ENCODE results near the gene FREM1.

Gene FREM1

DNA sequence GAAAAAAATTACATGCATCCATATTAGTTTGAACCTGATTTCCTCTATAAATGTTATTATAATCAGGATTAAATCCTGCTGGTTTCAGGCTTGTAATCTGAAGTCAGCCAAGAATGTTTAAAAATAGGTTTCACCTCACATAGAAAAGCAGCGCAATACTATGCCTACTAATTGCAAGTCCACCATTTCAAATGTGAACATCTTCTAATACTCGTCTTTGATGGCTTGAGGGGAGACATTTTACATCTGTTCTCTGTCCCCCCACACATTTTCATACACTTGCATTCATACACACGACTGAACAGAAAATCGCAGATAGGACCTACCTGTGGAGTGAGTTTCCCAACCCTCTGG is 41.8 kb downstream of the FREM1 start:
- DNase-seq = no peak

GRCh38 chr9:14866200-14866749 is 44.0 kb downstream of the FREM1 start:
- no peak for DNase-seq

- DNase-seq = no peak
Observed at GRCh38 chr9:14864309-14864708, 45.9 kb downstream of the FREM1 start.

DNA sequence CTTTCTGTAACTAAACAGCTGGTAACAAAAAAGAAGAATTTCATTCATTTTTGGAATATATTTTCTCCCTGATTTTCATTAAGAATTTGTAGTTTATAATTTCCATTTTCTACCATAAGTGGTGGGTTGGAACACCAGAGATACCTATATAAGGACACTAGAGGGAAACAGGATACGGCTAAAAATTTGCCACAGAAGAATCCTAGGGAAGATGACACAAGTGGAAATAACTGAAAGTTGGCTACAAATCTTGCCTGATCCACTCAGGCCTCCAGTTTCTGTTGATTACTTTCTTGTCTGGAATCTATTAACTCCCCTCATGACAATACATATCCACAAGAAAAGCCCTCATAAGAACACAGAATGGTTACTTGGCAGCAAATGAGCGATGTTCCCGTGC is 46.8 kb downstream of the FREM1 start:
- DNase-seq = no peak

GRCh38 chr9:14857449-14858305 is 52.6 kb downstream of the FREM1 start:
- no peak for DNase-seq

GRCh38 chr9:14849851-14850250 is 60.4 kb downstream of the FREM1 start:
- no peak for DNase-seq

- DNase-seq = no peak
Observed at GRCh38 chr9:14849296-14849695, 60.9 kb downstream of the FREM1 start.

DNA sequence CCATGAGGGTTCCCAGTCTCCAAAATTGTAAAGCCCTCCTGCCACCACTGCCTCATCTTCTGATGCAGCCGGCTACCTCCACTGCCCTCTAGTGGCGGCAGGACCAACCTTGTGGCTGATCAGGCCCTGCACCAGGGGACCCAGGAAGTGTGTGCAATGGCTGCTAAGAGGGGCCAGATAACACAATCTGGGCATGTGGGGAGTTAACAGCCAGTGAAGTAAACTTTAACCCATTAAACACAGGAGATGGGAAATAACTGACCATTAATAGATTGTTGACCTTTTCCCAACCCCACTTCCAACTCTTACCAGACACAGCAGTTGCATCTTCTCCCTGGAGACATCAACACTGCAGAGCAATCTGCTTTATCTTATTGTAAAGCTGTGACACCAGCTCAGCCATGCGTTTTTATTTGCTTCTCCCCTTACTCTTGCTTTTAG is 63.3 kb downstream of the FREM1 start:
- no peak for DNase-seq

DNA sequence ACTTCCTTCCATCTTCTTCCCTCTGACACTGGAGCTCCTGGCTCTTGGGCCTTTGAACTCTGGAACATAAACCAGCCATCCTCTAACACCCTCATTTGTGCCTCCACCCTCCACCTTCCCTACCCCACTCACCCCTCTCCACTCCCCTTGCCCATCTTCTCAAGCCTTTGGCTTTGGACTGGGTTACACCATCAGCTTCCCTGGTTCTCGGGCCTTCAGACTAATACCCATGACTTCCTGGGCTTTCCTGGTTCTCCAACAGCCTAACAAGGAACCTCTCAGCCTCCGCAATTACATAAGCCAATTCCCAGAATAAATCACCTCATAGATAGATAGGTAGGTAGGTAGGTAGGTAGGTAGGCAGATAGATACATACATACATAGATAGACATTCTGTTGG is 67.1 kb downstream of the FREM1 start:
- DNase-seq = no peak

DNA sequence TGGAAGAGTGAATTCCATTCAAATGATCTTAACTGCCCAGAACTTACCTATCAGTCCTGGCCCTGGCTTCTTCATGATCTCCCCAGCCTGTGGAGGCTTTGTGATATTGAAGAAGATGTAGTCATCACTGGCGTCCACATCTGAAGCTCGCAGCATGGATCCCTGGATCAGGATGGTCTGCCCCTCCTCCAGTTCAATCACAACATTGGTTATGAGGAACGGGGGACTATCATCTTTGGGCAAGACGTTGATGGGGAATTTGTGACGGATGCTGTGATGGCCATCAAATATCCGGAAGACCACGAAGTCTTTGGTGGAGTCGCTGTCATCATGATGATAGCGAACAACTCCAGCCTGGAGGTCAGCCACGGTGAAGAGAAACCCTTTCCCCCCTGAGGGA is 68.0 kb downstream of the FREM1 start:
- no peak for DNase-seq

- DNase-seq = no peak
Observed at GRCh38 chr9:14838701-14839100, 71.5 kb downstream of the FREM1 start.

GRCh38 chr9:14836885-14837284 is 73.3 kb downstream of the FREM1 start:
- DNase-seq = no peak

DNA sequence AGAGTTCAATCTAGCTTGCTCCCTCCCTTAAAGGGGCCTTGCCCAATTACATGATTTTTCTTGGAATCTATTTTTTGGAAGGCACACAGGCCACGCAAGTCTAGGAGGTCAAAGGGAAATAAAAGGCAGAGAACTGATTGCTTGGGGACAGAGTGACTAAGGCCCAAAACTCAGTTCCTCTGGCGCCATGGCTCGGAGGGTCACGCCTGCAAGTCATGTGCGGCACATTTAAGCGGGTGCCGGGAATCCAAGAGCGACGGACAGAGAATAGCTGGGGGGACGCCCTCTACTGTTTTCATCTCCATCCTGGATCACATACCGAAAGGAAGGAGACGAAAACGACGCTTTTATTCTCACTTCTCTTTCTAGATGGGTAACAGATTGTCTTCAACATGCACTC is 78.6 kb downstream of the FREM1 start:
- DNase-seq = no peak

DNA sequence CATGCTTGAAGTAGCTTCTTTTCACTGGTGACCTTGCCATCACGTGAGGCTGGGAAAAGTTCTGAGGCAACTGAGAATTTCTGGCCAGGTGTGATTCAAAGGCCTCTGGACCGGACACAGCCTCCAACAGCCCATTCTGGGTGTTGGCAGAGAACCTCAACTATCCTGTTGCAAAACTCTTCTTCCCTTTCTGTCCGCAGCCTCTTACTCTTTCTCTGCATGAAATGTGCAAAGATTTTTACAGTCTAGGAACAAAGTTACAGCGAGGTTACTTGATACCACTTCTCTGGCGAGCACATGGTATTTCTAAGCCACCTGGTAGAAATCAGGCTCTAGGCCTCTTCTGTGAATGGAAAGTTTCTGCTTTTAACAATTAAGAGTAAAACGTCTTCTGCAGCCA is 79.2 kb downstream of the FREM1 start:
- DNase-seq = no peak

- no peak for DNase-seq
Observed at GRCh38 chr9:14830057-14830456, 80.2 kb downstream of the FREM1 start.

DNA sequence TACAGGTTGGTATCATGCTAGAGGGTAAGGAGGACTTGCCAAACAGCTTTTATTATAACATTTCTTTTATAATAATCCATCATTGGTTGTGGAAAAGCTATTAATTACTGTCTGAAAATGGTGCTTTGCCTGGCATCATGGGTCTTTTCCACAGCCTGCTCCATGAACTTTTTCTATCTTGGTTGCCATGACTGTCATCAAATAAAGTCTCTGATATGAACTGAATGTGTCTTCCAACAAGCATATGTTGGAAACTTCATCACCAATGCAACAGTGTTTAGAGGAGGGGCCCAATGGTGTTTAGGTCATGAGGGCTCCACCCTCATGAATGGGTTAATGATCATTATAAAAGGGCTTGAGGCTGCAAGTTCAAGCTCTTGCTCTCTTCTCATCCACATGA is 81.0 kb downstream of the FREM1 start:
- no peak for DNase-seq

- peak; percentile 98 for DNase-seq
Observed at GRCh38 chr9:14827805-14828204, 82.4 kb downstream of the FREM1 start.

DNA sequence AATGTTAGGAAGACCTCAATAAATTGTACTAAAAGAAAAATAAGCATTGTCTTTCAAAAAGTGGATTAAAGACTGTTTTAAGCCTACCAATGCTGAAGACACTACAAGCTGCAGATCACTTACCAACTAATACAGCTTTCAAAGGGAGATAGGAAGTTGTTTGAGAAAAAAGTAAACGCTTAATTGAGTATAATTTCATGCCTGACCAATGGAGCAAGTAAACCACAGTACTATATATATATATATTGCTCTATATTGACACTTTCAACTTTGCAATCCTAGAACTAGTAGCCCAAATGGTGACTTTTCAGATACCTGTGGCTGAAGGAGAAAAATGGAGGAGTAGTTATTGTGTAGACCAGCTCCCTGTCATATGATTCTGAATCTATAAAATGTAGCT is 85.7 kb downstream of the FREM1 start:
- no peak for DNase-seq

DNA sequence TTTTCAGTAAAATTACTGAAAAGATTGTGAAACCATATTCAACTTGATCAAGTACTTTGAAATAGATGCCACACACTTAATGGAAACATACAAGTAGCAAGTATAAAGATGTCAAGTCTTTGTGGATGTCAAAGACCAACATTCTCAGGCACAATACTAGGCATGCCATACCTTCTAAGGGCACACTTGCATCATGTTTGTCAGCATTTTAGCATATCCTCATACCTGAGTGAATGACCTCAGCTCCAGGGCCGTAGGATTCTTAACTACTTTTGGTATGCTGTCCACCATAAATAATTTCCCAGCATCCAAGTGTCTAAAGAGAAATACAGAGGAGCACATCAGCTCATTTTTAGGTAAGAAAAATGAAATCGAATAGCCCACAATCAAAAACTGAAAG is 86.4 kb downstream of the FREM1 start:
- no peak for DNase-seq

DNA sequence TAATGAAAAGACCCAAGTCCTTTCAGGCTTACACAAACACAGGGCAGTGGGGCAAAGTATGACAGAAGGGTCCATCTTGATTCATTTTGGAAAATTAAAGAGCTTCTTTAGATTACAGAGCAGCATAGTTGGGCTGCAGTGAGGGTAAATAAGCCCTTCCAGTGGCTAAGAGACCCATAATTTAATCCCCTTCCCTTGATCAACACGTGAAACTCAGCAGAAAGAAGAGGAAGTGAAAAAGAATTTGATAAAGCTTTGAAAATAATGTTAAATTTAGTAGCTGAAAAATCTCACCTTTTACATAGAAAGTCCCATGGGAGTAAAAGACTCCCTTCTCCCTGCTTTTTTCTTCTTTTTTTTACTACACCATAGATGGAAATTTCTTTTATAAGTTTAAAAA is 87.6 kb downstream of the FREM1 start:
- no peak for DNase-seq

DNA sequence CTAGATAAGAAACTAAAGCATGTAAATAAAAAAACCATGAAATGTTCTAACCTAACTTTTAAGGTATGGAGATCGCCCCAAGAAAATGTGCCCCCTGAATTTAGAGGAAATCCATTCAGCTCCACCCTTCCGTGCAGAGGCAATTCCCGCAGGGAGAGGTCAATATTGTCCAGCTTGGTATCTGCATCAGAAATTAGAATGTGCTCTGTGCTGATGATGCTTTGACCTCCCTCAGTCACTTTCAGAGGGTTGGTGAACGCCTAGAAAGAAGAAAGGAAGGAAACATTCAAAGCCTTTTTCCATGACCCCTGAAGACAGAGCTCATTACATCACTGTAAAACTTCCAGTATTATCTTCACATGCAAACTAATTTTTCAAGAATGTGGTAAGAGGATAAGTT is 91.0 kb downstream of the FREM1 start:
- no peak for DNase-seq

DNA sequence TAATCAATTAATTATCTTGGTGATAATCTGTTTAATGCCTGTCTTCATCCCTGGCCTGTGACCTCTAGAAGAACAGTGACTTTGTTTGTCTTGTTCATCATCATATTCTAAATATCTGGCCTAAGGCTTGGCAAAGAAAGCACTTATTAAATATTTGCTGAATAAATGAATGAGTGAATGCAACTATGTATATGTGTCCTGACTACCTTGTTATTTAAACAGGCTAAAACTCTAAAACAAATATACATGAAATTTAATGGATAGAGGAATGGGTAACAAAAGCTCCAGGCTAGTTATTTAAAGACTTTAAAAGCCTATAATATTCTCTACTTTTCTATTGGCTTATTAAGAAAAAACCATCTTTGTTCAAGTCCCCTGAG is 96.0 kb downstream of the FREM1 start:
- DNase-seq = no peak

DNA sequence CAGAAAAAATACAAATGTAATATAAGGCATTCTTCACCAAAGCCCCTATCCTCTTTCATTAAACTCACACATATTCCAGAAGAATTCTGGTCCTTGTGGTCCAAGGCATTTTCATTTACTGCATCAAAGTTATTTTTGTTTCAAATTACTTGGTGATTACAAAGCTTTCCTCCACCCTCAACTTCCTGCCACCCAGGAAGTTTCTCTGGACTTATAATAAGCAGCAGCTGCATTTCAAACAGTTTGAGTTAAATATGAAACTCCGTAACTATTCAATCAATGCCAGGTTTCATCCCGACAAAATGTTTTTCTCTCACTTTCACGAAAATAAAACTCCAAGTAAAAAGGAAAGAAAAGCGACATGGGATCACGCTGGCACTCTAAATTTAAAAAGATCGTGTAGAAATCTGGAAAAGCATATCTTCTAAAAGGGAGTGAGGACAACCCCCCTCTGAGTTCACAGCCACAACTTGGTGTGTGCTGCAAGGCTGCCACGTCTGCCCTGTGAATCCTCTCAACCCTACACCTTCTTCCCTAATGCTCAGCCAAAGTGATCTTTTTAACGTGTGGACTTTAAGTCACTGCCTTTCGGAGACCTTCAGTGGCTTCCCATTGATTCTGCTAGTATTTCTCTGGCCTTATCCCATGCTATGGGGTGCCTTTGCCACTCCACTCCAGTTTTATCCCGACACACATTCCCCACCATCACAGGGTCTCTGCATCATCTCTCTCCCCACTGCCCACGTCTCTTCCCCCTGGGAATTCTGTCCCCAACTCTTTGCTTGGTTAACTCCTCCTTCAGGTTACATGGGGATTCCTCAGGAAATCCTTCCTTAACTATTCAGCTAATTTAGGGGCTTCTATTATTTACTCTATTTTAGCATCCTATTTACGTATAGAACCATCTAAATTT is 96.6 kb downstream of the FREM1 start:
- no peak for DNase-seq

DNA sequence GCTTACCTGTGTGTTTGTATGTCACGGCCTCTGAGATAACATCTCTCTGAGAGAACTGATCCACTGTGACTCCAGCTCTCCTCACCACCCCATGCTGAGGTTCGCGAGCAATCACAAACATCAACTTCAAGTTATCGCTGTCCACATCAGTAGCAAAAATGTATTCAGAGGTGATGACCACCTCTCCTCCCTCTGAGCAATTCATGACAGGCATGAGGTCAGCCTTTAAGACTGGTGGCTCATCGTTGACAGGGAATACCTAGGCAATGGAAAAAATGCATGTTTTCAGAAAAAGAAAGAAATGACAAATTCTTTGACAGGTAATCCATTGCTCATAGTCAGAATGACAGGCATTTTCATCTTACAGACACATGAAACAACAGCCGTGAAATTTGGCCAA is 97.4 kb downstream of the FREM1 start:
- DNase-seq = no peak

All from DMS79 (cell line).